IPS DF 6.9 (cell line): ENCODE data around the gene OR56B1.
"Not testable (repeated sequence)": the region's sequence is repeated elsewhere in the genome, so short reads cannot be mapped to it uniquely, and the experiment has no call there.

ENCODE experiments used
- DNase-seq: peaks from one replicate; pipeline ENCODE4 v3.0.0-alpha.2; 2013; ENCODE audit warnings: low read depth, low spot score
- H3K27ac ChIP-seq: one replicate; pipeline ENCODE4 v1.5.1; 2013; ENCODE audit warnings: low read length, control low read depth
- H3K27me3 ChIP-seq: 2 replicates; pipeline ENCODE4 v1.6.1; 2013; ENCODE audit warnings: mild to moderate bottlenecking, low read length; ENCODE audit not compliant: control insufficient read depth, insufficient read depth
- H3K36me3 ChIP-seq: 2 replicates; pipeline ENCODE4 v1.6.1; 2013; ENCODE audit warnings: low read length; ENCODE audit not compliant: control insufficient read depth, insufficient read depth
- H3K4me1 ChIP-seq: 2 replicates; pipeline ENCODE4 v1.6.1; 2013; ENCODE audit warnings: low read length; ENCODE audit not compliant: control insufficient read depth, insufficient read depth
- H3K4me3 ChIP-seq: 2 replicates; pipeline ENCODE4 v1.5.1; 2013; ENCODE audit warnings: mild to moderate bottlenecking, low read length
- H3K9me3 ChIP-seq: 2 replicates; pipeline ENCODE4 v1.6.1; 2013; ENCODE audit warnings: low read length, inconsistent platforms; ENCODE audit not compliant: control insufficient read depth, insufficient read depth
- WGBS: extraction: QIAGEN DNeasy Blood & Tissue Kit; methylation state at CpG from one replicate; pipeline ENCODE4 v1.1.7; 2013; ENCODE audit warnings: mixed read lengths, missing lambda C conversion rate; ENCODE audit not compliant: insufficient read length, insufficient coverage; 5-methylcytosine and 5-hydroxymethylcytosine counted together

The OR56B1 gene

GRCh38 chr11:5698281-5698680 lies 38.0 kb upstream of the OR56B1 start:
- H3K27me3 ChIP-seq: no peaks in the 10 kb centered on the region
- peaks cover 9% of the 10 kb centered on the region; the same call in 1 of the 2 replicates for H3K36me3 ChIP-seq
- H3K9me3 ChIP-seq: no peaks in the 10 kb centered on the region
- DNase-seq: no peak
- H3K4me1 ChIP-seq: no peaks in the 10 kb centered on the region
- WGBS: no CpG with 5 or more reads among the region's 7 CpGs
- H3K27ac ChIP-seq: no peak overlapping the region
- no peak overlapping the region for H3K4me3 ChIP-seq

- H3K36me3 ChIP-seq: peaks cover 9% of the 10 kb centered on the region; the same call in 1 of the 2 replicates
Observed at GRCh38 chr11:5700421-5701054, 35.7 kb upstream of the OR56B1 start.

GRCh38 chr11:5701055-5701577 lies 35.1 kb upstream of the OR56B1 start:
- Histone ChIP-seq H3K27me3 (no peaks in the 10 kb centered on the region), H3K27ac (no peak overlapping the region), H3K4me1 (no peaks in the 10 kb centered on the region), H3K36me3 (peaks cover 7% of the 10 kb centered on the region; the same call in 1 of the 2 replicates), H3K4me3 (no peak overlapping the region), H3K9me3 (no peaks in the 10 kb centered on the region)
- DNase-seq: no peak
- 100% methylated on average over 2 of the region's 3 CpGs for WGBS

More at GRCh38 chr11:5700421-5701054, 35.7 kb upstream of the OR56B1 start:
- Histone ChIP-seq H3K4me1 (no peaks in the 10 kb centered on the region), H3K9me3 (no peaks in the 10 kb centered on the region), H3K27ac (no peak overlapping the region), H3K4me3 (no peak overlapping the region), H3K27me3 (no peaks in the 10 kb centered on the region)
- WGBS: no CpG with 5 or more reads among the region's 10 CpGs
- no peak for DNase-seq

- Histone ChIP-seq H3K27me3 (no peaks in the 10 kb centered on the region), H3K9me3 (no peaks in the 10 kb centered on the region), H3K4me3 (no peak overlapping the region), H3K4me1 (no peaks in the 10 kb centered on the region), H3K27ac (no peak overlapping the region), H3K36me3 (no peaks in the 10 kb centered on the region; the same call in 1 of the 2 replicates)
- DNase-seq: no peak
- WGBS: no CpG with 5 or more reads among the region's 2 CpGs
Observed at GRCh38 chr11:5703741-5704536, 32.3 kb upstream of the OR56B1 start.

- no CpG with 5 or more reads among the region's 4 CpGs for WGBS
- Histone ChIP-seq H3K4me3 (no peak overlapping the region), H3K27ac (no peak overlapping the region), H3K4me1 (no peaks in the 10 kb centered on the region), H3K36me3 (peaks cover 2% of the 10 kb centered on the region; the same call in 1 of the 2 replicates), H3K27me3 (no peaks in the 10 kb centered on the region), H3K9me3 (no peaks in the 10 kb centered on the region)
- DNase-seq: no peak
Observed at GRCh38 chr11:5705688-5706087, 30.6 kb upstream of the OR56B1 start.

- no peaks in the 10 kb centered on the region for H3K9me3 ChIP-seq
- H3K4me3 ChIP-seq: no peak overlapping the region
- peaks cover 2% of the 10 kb centered on the region; the same call in 1 of the 2 replicates for H3K36me3 ChIP-seq
- H3K4me1 ChIP-seq: no peaks in the 10 kb centered on the region
- DNase-seq: no peak
- no CpG with 5 or more reads among the region's 1 CpG for WGBS
- no peak overlapping the region for H3K27ac ChIP-seq
- no peaks in the 10 kb centered on the region for H3K27me3 ChIP-seq
Observed at GRCh38 chr11:5712507-5712906, 23.7 kb upstream of the OR56B1 start.

GRCh38 chr11:5713695-5714094 lies 22.6 kb upstream of the OR56B1 start:
- H3K27ac ChIP-seq: no peak overlapping the region
- no peak overlapping the region for H3K4me3 ChIP-seq
- no CpG with 5 or more reads among the region's 5 CpGs for WGBS
- H3K9me3 ChIP-seq: no peaks in the 10 kb centered on the region
- H3K27me3 ChIP-seq: no peaks in the 10 kb centered on the region
- no peak for DNase-seq
- H3K4me1 ChIP-seq: no peaks in the 10 kb centered on the region
- H3K36me3 ChIP-seq: peaks cover 2% of the 10 kb centered on the region; the same call in 1 of the 2 replicates

GRCh38 chr11:5716518-5716917 lies 19.7 kb upstream of the OR56B1 start:
- not testable (repeated sequence) for DNase-seq, H3K9me3 ChIP-seq, H3K4me3 ChIP-seq, H3K27ac ChIP-seq, H3K4me1 ChIP-seq, H3K27me3 ChIP-seq, H3K36me3 ChIP-seq
- WGBS: no CpG with 5 or more reads among the region's 1 CpG

GRCh38 chr11:5719703-5720495 lies 16.3 kb upstream of the OR56B1 start:
- WGBS: no CpG with 5 or more reads among the region's 3 CpGs
- Histone ChIP-seq H3K36me3 (no peaks in the 10 kb centered on the region), H3K9me3 (no peaks in the 10 kb centered on the region), H3K27me3 (no peaks in the 10 kb centered on the region), H3K27ac (no peak overlapping the region), H3K4me3 (no peak overlapping the region), H3K4me1 (no peaks in the 10 kb centered on the region)
- DNase-seq: no peak

- DNase-seq: no peak
- Histone ChIP-seq H3K27me3 (no peaks in the 10 kb centered on the region), H3K36me3 (no peaks in the 10 kb centered on the region), H3K27ac (no peak overlapping the region), H3K4me1 (no peaks in the 10 kb centered on the region), H3K9me3 (no peaks in the 10 kb centered on the region), H3K4me3 (no peak overlapping the region)
- no CpG with 5 or more reads among the region's 2 CpGs for WGBS
Observed at GRCh38 chr11:5722622-5723021, 13.6 kb upstream of the OR56B1 start.
